IPS-18a (cell line): ENCODE measurements around the gene MAMDC2.

Experiments
- H3K27ac ChIP-seq: one replicate; pipeline ENCODE4 v1.5.1; 2013; ENCODE audit warnings: low read length
- H3K27me3 ChIP-seq: one replicate; pipeline ENCODE4 v1.6.1; 2013; ENCODE audit warnings: mild to moderate bottlenecking, low read length; ENCODE audit not compliant: control insufficient read depth, insufficient read depth
- H3K36me3 ChIP-seq: one replicate; pipeline ENCODE4 v1.6.1; 2013; ENCODE audit warnings: low read depth, low read length; ENCODE audit not compliant: control insufficient read depth
- H3K4me1 ChIP-seq: one replicate; pipeline ENCODE4 v1.6.1; 2013; ENCODE audit warnings: low read depth, low read length; ENCODE audit not compliant: control insufficient read depth
- H3K4me3 ChIP-seq: one replicate; pipeline ENCODE4 v1.5.1; 2013; ENCODE audit warnings: low read length
- H3K9ac ChIP-seq: one replicate; pipeline ENCODE4 v1.6.1; 2013; ENCODE audit warnings: mild to moderate bottlenecking, low read length, moderate library complexity
- H3K9me3 ChIP-seq: one replicate; pipeline ENCODE4 v1.6.1; 2013; ENCODE audit warnings: low read depth, low read length; ENCODE audit not compliant: control insufficient read depth

MAMDC2 gene

GRCh38 chr9:70093944-70094343 is 50.3 kb downstream of the MAMDC2 start:
- Histone ChIP-seq H3K36me3 (no peaks in the 10 kb centered on the region), H3K4me1 (no peaks in the 10 kb centered on the region), H3K27ac (no peak overlapping the region), H3K4me3 (no peak overlapping the region), H3K27me3 (no peaks in the 10 kb centered on the region), H3K9me3 (no peaks in the 10 kb centered on the region), H3K9ac (no peak overlapping the region)

- no peaks in the 10 kb centered on the region for H3K36me3 ChIP-seq
- no peak overlapping the region for H3K4me3 ChIP-seq
- no peak overlapping the region for H3K27ac ChIP-seq
- H3K9ac ChIP-seq, result no peak overlapping the region
- no peaks in the 10 kb centered on the region for H3K9me3 ChIP-seq
- no peaks in the 10 kb centered on the region for H3K4me1 ChIP-seq
- H3K27me3 ChIP-seq, result no peaks in the 10 kb centered on the region
Measured at GRCh38 chr9:70094747-70095146, 51.1 kb downstream of the MAMDC2 start.

- Histone ChIP-seq H3K4me1 (no peaks in the 10 kb centered on the region), H3K27ac (no peak overlapping the region), H3K9me3 (no peaks in the 10 kb centered on the region), H3K4me3 (no peak overlapping the region), H3K27me3 (no peaks in the 10 kb centered on the region), H3K9ac (no peak overlapping the region), H3K36me3 (no peaks in the 10 kb centered on the region)
Measured at GRCh38 chr9:70097187-70097586, 53.5 kb downstream of the MAMDC2 start.

GRCh38 chr9:70100362-70100761 is 56.7 kb downstream of the MAMDC2 start:
- no peaks in the 10 kb centered on the region for H3K9me3 ChIP-seq
- no peak overlapping the region for H3K4me3 ChIP-seq
- no peak overlapping the region for H3K9ac ChIP-seq
- no peaks in the 10 kb centered on the region for H3K36me3 ChIP-seq
- no peaks in the 10 kb centered on the region for H3K4me1 ChIP-seq
- H3K27me3 ChIP-seq, result no peaks in the 10 kb centered on the region
- H3K27ac ChIP-seq, result no peak overlapping the region

- H3K4me1 ChIP-seq, result no peaks in the 10 kb centered on the region
- no peaks in the 10 kb centered on the region for H3K27me3 ChIP-seq
- H3K27ac ChIP-seq, result no peak overlapping the region
- no peaks in the 10 kb centered on the region for H3K9me3 ChIP-seq
- H3K4me3 ChIP-seq, result no peak overlapping the region
- H3K36me3 ChIP-seq, result no peaks in the 10 kb centered on the region
- no peak overlapping the region for H3K9ac ChIP-seq
Measured at GRCh38 chr9:70101265-70101664, 57.6 kb downstream of the MAMDC2 start.

GRCh38 chr9:70105147-70105546 is 61.5 kb downstream of the MAMDC2 start:
- H3K36me3 ChIP-seq, result no peaks in the 10 kb centered on the region
- H3K9me3 ChIP-seq, result no peaks in the 10 kb centered on the region
- H3K9ac ChIP-seq, result no peak overlapping the region
- no peak overlapping the region for H3K27ac ChIP-seq
- H3K4me1 ChIP-seq, result peaks cover under 1% of the 10 kb centered on the region
- H3K27me3 ChIP-seq, result no peaks in the 10 kb centered on the region
- no peak overlapping the region for H3K4me3 ChIP-seq

GRCh38 chr9:70106571-70106970 is 62.9 kb downstream of the MAMDC2 start:
- Histone ChIP-seq H3K27ac (no peak overlapping the region), H3K36me3 (no peaks in the 10 kb centered on the region), H3K9ac (no peak overlapping the region), H3K9me3 (no peaks in the 10 kb centered on the region), H3K27me3 (no peaks in the 10 kb centered on the region), H3K4me3 (no peak overlapping the region), H3K4me1 (peaks cover 7% of the 10 kb centered on the region)

- Histone ChIP-seq H3K27ac (no peak overlapping the region), H3K9ac (no peak overlapping the region), H3K9me3 (no peaks in the 10 kb centered on the region), H3K36me3 (no peaks in the 10 kb centered on the region), H3K4me3 (no peak overlapping the region), H3K4me1 (peaks cover 7% of the 10 kb centered on the region), H3K27me3 (no peaks in the 10 kb centered on the region)
Measured at GRCh38 chr9:70107558-70107957, 63.9 kb downstream of the MAMDC2 start.

GRCh38 chr9:70108181-70108580 is 64.5 kb downstream of the MAMDC2 start:
- H3K4me1 ChIP-seq, result peaks cover 7% of the 10 kb centered on the region
- no peak overlapping the region for H3K4me3 ChIP-seq
- no peak overlapping the region for H3K27ac ChIP-seq
- no peak overlapping the region for H3K9ac ChIP-seq
- no peaks in the 10 kb centered on the region for H3K27me3 ChIP-seq
- no peaks in the 10 kb centered on the region for H3K9me3 ChIP-seq
- no peaks in the 10 kb centered on the region for H3K36me3 ChIP-seq

- H3K36me3 ChIP-seq, result no peaks in the 10 kb centered on the region
- no peaks in the 10 kb centered on the region for H3K27me3 ChIP-seq
- H3K4me3 ChIP-seq, result no peak overlapping the region
- H3K9ac ChIP-seq, result no peak overlapping the region
- H3K4me1 ChIP-seq, result peaks cover 18% of the 10 kb centered on the region
- H3K9me3 ChIP-seq, result no peaks in the 10 kb centered on the region
- H3K27ac ChIP-seq, result no peak overlapping the region
Measured at GRCh38 chr9:70110194-70111041, 66.8 kb downstream of the MAMDC2 start.

- H3K4me3 ChIP-seq, result no peak overlapping the region
- H3K9ac ChIP-seq, result no peak overlapping the region
- H3K4me1 ChIP-seq, result peaks cover 24% of the 10 kb centered on the region
- H3K27me3 ChIP-seq, result no peaks in the 10 kb centered on the region
- no peaks in the 10 kb centered on the region for H3K36me3 ChIP-seq
- H3K9me3 ChIP-seq, result no peaks in the 10 kb centered on the region
- no peak overlapping the region for H3K27ac ChIP-seq
Measured at GRCh38 chr9:70111042-70111602, 67.5 kb downstream of the MAMDC2 start.
